T-helper 2 cell (primary cell): ENCODE data around the gene P2RX5.
"Not testable (repeated sequence)": the region's sequence is repeated elsewhere in the genome, so short reads cannot be mapped to it uniquely, and the experiment has no call there.

Source experiments
- DNase-seq, 5 experiments: peaks; one replicate each; pipeline versions ENCODE4 v3.0.0 to v3.0.0-alpha.2; 2012 to 2022
- total RNA-seq, 2 donors: gene quantifications; one replicate each; lab custom pipeline; 2026; lab: John Stamatoyannopoulos, UW

Gene P2RX5, protein sequence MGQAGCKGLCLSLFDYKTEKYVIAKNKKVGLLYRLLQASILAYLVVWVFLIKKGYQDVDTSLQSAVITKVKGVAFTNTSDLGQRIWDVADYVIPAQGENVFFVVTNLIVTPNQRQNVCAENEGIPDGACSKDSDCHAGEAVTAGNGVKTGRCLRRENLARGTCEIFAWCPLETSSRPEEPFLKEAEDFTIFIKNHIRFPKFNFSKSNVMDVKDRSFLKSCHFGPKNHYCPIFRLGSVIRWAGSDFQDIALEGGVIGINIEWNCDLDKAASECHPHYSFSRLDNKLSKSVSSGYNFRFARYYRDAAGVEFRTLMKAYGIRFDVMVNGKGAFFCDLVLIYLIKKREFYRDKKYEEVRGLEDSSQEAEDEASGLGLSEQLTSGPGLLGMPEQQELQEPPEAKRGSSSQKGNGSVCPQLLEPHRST
- total RNA-seq: 4.1 to 7.3 reads per million in 2 donors

DNA sequence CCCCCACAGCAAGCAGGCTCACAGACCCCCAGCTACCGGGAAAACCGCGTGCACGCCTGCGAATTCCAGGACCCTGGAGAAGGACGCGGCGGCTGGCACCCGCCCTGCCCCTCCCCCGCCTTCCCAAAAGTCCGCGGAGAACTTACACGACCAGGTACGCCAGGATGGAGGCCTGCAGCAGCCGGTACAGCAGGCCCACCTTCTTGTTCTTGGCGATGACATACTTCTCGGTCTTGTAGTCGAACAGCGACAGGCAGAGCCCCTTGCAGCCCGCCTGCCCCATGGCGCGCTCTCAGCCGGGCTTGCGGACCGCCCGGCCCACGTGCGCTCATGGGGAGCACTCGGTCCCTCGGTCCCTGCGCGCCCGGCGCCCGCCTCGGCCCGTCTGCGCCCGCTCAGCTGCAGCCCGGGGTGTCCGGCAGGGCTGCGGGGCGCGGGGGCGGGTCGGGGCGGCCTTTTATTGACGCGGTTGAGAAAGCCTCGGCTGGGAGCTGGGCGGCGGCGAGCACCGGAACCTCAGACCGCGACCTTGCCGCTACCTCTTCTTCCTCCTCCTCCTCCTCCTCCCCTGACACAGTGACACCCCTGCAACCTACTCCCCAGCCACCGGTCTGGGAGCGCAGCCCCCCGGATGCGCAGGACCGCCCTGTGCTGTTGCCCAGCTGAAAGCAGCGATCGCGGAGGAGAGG lies at the start of gene P2RX5:
Gene P2RX5 (minus strand): TSS at position 433 of the 689 bp plus-strand sequence. CDS start 150 bp downstream, at position 283.
- peak in 3 of 5 experiments; percentile 10 to 77 (median 28) for DNase-seq

GRCh38 chr17:3745071-3745470 lies 49.1 kb upstream of the P2RX5 start:
- no peak for DNase-seq

DNA sequence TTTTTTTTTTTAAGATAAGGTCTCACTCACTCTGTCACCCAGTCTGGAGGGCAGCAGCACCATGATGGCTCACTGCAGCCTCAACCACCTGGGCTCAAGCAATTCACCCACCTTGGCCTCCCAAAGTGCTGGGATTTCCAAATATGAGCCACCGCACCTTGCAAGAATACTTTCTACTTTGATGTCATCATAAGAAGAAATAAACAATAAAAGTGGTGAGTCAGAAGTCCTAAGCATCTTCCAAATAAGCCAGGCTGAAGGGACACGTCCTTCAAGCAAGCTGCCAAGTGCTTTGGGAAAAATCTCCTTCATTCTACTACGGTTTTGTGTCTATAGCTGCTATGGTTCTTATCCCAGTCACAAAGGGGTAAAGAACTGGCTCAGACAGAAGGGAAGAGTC lies 48.1 kb upstream of the P2RX5 start:
- DNase-seq: no peak

DNA sequence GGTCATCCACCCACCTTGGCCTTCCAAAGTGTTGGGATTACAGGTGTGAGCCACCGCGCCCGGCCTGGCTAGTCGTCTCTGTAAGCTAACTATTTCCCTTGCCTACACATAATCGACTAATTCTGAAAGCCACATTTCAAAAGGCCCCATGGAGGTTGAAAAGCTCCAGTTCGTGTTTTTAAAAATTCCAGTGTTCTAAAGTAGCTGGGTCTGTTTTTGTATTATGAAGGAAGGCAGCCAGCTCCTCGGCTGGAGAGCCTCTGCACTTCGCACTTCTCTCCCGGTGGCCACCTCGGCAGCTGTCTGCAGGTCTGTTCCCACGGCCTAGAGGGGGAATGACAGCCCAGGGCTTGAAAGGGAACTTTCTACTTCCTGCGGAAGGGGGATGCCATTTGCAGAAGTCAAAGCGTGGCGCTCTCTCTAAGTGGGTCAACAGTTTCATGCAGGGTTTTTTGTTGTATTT lies 44.7 kb upstream of the P2RX5 start:
- peak in 2 of 5 experiments; percentile 40 to 84 for DNase-seq

- DNase-seq: no peak
Measured at GRCh38 chr17:3739422-3740124, 43.6 kb upstream of the P2RX5 start.

GRCh38 chr17:3738562-3739295 lies 42.8 kb upstream of the P2RX5 start:
- DNase-seq: peak in 4 of 5 experiments; percentile 28 to 73 (median 51)

- no peak for DNase-seq
Measured at GRCh38 chr17:3735515-3735914, 39.6 kb upstream of the P2RX5 start.

DNA sequence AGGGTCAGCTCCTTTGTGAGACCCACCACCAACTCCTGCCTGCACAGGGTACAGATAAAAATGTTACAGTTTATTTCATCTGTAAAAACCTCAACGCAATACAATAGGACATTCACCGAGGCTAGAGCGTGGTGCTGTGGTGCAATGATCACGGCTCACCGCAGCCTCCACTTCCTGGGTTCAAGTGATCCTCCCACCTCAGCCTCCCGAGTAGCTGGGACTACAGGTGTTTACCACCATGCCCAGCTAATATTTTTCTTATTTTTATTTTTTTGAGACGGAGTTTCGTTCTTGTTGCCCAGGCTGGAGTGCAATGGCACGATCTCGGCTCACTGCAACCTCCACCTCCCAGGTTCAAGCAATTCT lies 38.9 kb upstream of the P2RX5 start:
- not testable (repeated sequence) for DNase-seq

- no peak for DNase-seq
Measured at GRCh38 chr17:3732210-3732621, 36.3 kb upstream of the P2RX5 start.

DNA sequence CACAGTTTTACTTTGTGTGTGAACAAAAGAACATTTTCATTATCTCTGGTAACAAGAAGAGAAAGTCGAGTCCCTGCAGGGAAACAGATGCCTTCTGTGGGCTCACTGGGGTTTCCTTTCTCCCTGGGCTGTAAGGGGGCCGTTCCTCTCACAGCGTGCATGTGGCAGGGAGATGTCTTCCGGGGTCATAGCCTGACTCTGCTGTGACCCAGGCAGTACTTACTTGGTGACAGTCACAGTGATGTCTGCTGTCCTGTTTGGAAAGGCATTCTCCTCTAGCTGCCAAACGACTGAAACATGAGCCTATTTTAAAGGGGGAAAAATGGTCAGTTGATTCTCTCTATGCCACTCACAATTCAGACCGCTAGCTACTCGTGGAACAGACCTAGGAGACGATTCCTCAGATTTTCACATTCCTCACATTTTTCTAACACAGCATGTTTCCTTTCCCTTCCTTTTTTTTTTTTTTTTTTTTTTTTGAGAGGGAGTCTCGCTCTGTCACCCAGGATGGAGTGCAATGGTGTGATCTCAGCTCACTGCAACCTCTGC lies 35.0 kb upstream of the P2RX5 start:
- no peak for DNase-seq

GRCh38 chr17:3729881-3730280 lies 33.9 kb upstream of the P2RX5 start:
- no peak for DNase-seq

DNA sequence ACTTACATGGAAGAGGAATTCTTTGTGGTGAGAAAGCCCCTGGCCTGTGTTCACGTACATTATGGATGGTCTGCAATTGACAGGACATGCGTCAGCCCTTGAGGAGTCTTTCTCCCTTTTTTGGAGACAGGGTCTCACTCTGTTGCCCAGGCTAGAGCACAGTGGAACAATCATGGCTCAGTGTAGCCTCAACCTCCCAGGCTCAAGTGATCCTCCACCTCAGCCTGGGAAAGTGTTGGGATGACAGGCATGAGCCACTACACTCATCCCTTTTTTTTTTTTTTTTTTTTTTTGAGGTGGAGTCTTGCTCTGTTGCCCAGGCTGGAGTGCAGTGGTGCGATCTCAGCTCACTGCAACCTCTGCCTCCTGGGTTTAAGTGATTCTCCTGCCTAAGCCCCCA lies 32.1 kb upstream of the P2RX5 start:
- DNase-seq: not testable (repeated sequence)

- no peak for DNase-seq
Measured at GRCh38 chr17:3727041-3727440, 31.1 kb upstream of the P2RX5 start.

- no peak for DNase-seq
Measured at GRCh38 chr17:3724378-3725077, 28.6 kb upstream of the P2RX5 start.

GRCh38 chr17:3723556-3724377 lies 27.8 kb upstream of the P2RX5 start, which contains the start of gene HASPIN:
Gene HASPIN (plus strand): TSS chr17:3723903. CDS start chr17:3723936, 33 bp downstream.
- peak; percentile 83 to 93 (median 86) for DNase-seq

DNA sequence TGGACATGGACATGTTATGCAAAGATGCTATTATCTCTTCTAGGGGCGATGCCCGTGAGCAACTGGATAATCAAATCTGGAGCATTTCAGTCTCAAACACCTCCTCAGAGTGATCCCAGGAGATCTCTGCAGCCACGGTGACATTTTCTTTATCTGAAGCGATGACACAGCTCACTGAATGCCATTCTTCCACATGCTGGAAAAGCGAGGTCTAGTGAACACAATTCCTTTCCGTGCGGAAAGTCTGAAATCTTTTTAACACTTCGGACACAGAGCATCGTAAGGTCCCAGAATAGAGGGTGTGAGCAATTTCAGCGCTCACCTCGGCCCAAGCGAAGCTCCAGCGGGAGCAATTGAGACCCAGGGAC lies 27.2 kb upstream of the P2RX5 start:
- DNase-seq: no peak

- DNase-seq: no peak
Measured at GRCh38 chr17:3722716-3723115, 26.8 kb upstream of the P2RX5 start.

- DNase-seq: no peak
Measured at GRCh38 chr17:3719265-3719664, 23.3 kb upstream of the P2RX5 start.

GRCh38 chr17:3718201-3718600 lies 22.2 kb upstream of the P2RX5 start:
- DNase-seq: no peak

DNA sequence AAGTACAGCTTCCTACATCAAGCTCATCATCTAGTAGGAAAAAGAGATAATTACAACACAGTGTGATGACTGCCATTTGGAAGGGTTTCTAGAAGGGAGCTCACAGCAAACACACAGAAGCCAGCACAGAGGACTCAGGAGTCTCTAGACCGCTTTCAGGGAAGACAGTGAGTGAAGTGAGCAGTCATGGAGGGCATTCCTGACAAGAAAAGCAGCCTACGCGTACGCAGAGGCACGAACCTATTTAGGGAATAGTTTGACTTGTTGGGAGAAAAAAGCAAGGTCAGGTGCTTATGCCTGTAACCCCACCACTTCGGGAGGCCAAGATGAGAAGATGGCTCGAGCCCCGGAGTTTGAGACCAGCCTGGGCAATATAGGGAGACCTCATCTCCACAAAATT lies 19.3 kb upstream of the P2RX5 start:
- DNase-seq: no peak
